GM12878 (cell line): ENCODE measurements around the gene KIF6. TPM values are rescaled to one million over a fixed set of nuclear protein-coding genes. Genes with fewer than 3 reads are reported as not detected.

Experiments used
- ATAC-seq: fragments of 200-7000 bp; cut with Tn5 transposase; 3 replicates; pipeline ENCODE4 v1.9.1; 2020; ENCODE audit warnings: mild to moderate bottlenecking, moderate library complexity
- BruUV-seq: library from RNA; stranded (reverse); fragments of 400-500 nt; replicated peaks from 2 replicates; lab custom pipeline; 2021; lab: Mats Ljungman, UMichigan
- CTCF ChIA-PET: fragments of 300-600 bp; sonication (Branson Sonifier 250); formaldehyde crosslinking; extraction: SDS; loops from one replicate; lab custom pipeline; 2021; ENCODE audit warnings: inconsistent platforms; lab: Yijun Ruan, JAX
- POLR2A ChIA-PET: fragments of 350-600 bp; formaldehyde crosslinking; extraction: SDS; loops from one replicate; lab custom pipeline; 2021; ENCODE audit warnings: inconsistent platforms; lab: Charles Lee
- RAD21 ChIA-PET: fragments of 300-600 bp; sonication (Branson Sonifier 250); formaldehyde crosslinking; loops from one replicate; lab custom pipeline; 2023; ENCODE audit warnings: antibody characterized with exemption; ENCODE audit not compliant: unreplicated experiment; lab: Charles Lee
- SMC1A ChIA-PET: fragments of 300-600 bp; sonication (Branson Sonifier 250); formaldehyde crosslinking; loops from one replicate; lab custom pipeline; 2023; ENCODE audit not compliant: unreplicated experiment, uncharacterized antibody; lab: Charles Lee
- DNase-seq: peaks from one replicate; pipeline ENCODE4 v3.0.0-alpha.2; 2011; ENCODE audit warnings: low read depth, low spot score
- FAIRE-seq: peaks from 3 replicates; lab custom pipeline; 2011; peaks lifted over from hg19 to GRCh38; lab: Jason Lieb, UNC
- H2AFZ ChIP-seq: 2 replicates; pipeline ENCODE4 v1.6.0; 2011; ENCODE audit warnings: low read depth, low read length, control low read depth; ENCODE audit not compliant: control insufficient read depth
- H3K27ac ChIP-seq: 2 replicates; pipeline ENCODE4 v1.5.1; 2011; ENCODE audit warnings: control low read depth; ENCODE audit not compliant: control insufficient read depth, insufficient read depth
- H3K27me3 ChIP-seq, 2 experiments: replicated peaks in 1 of 2; 2 replicates each; pipeline versions ENCODE4 v1.6.0 to v1.6.1; 2011; ENCODE audit warnings: low read length in 1 of 2; ENCODE audit not compliant: control insufficient read depth in 2 of 2, insufficient read depth in 2 of 2
- H3K36me3 ChIP-seq, 2 experiments: 2 replicates each; pipeline ENCODE4 v1.5.1; 2011; ENCODE audit warnings: low read length in 1 of 2; ENCODE audit not compliant: control insufficient read depth in 2 of 2, insufficient read depth in 2 of 2
- H3K4me1 ChIP-seq: 2 replicates; pipeline ENCODE4 v1.6.1; 2011; ENCODE audit warnings: mild to moderate bottlenecking, low read length, moderate library complexity, mixed read lengths; ENCODE audit not compliant: control insufficient read depth, insufficient read depth
- H3K4me2 ChIP-seq: 2 replicates; pipeline ENCODE4 v1.6.0; 2011; ENCODE audit warnings: control low read depth; ENCODE audit not compliant: control insufficient read depth, insufficient read depth
- H3K4me3 ChIP-seq: fragments of 200-600 bp; sonication (generic); 2 replicates; pipeline ENCODE4 v1.5.1; 2016
- H3K79me2 ChIP-seq: 2 replicates; pipeline ENCODE4 v1.6.0; 2011; ENCODE audit warnings: low read length; ENCODE audit not compliant: control insufficient read depth, insufficient read depth
- H3K9ac ChIP-seq: 2 replicates; pipeline ENCODE4 v1.8.0; 2011; ENCODE audit warnings: low read length, control low read depth, mixed read lengths; ENCODE audit not compliant: control insufficient read depth, insufficient read depth
- H3K9me3 ChIP-seq: replicated peaks from 3 replicates; pipeline ENCODE4 v1.5.1; 2011; ENCODE audit warnings: mild to moderate bottlenecking, low read length; ENCODE audit not compliant: control insufficient read depth, insufficient read depth
- H4K20me1 ChIP-seq: 2 replicates; pipeline ENCODE4 v1.6.0; 2011; ENCODE audit not compliant: control insufficient read depth, insufficient read depth
- CREM ChIP-seq: IDR thresholded peaks from 2 replicates; pipeline ENCODE4 v1.6.1; 2014; ENCODE audit warnings: antibody characterized with exemption, low read depth
- ELK1 ChIP-seq: IDR thresholded peaks from 2 replicates; pipeline ENCODE4 v1.6.1; 2012; ENCODE audit warnings: low read depth, low read length, improper control_type of control experiment
- JUNB ChIP-seq: IDR thresholded peaks from 2 replicates; pipeline ENCODE4 v1.6.1; 2016; ENCODE audit warnings: antibody characterized with exemption, mild to moderate bottlenecking
- NFIC ChIP-seq: IDR thresholded peaks from 2 replicates; pipeline ENCODE4 v1.6.1; 2012; ENCODE audit warnings: low read depth, mild to moderate bottlenecking, inconsistent platforms, low read length, moderate library complexity
- NR2C1 ChIP-seq: fragments of 450-650 bp; IDR thresholded peaks from 2 replicates; pipeline ENCODE4 v1.6.1; 2017; ENCODE audit warnings: antibody characterized with exemption, mild to moderate bottlenecking, moderate library complexity
- NRF1 ChIP-seq: conservative IDR thresholded peaks from 2 replicates; pipeline ENCODE4 v1.6.1; 2011; ENCODE audit warnings: mild to moderate bottlenecking, low read depth, low read length, improper control_type of control experiment
- POLR2AphosphoS2 ChIP-seq: IDR thresholded peaks from 2 replicates; pipeline ENCODE4 v1.6.1; 2011; ENCODE audit warnings: low read depth, mild to moderate bottlenecking, low read length, improper control_type of control experiment, moderate library complexity
- RCOR1 ChIP-seq: conservative IDR thresholded peaks from 2 replicates; pipeline ENCODE4 v1.6.1; 2012; ENCODE audit warnings: low read depth, low read length, improper control_type of control experiment
- SREBF1 ChIP-seq: IDR thresholded peaks from 2 replicates; pipeline ENCODE4 v1.6.1; 2012; ENCODE audit warnings: mild to moderate bottlenecking, low read length
- ZNF217 ChIP-seq: fragments of 450-650 bp; IDR thresholded peaks from 2 replicates; pipeline ENCODE4 v1.6.1; 2017; ENCODE audit warnings: antibody characterized with exemption, mild to moderate bottlenecking
- whole genome bisulfite sequencing: methylation state at CpG from one replicate; pipeline ENCODE4 v1.1.6; 2016; ENCODE audit warnings: low lambda C conversion rate; ENCODE audit not compliant: insufficient replicate concordance, insufficient coverage; ENCODE audit errors: missing lambda C conversion rate; 5-methylcytosine and 5-hydroxymethylcytosine counted together
- in situ Hi-C: fragments of 300-500 bp; cut with MboI; formaldehyde crosslinking; loops from 9 replicates; pipeline ENCODE4 v1.14.3; 2018; ENCODE audit warnings: mixed read lengths
- intact Hi-C: fragments of 100-400 bp; cut with micrococcal nuclease; formaldehyde crosslinking; loops from one replicate; pipeline ENCODE4 v1.14.2; 2022; ENCODE audit not compliant: unreplicated experiment
- polyA plus RNA-seq, 11 experiments: library from polyadenylated mRNA; depleted of rRNA in 4 of 11; unstranded in 6 of 11; stranded (reverse) in 5 of 11; fragments of >200 nt; fragmentation: Nextera tagmentation in 4 of 11; fragmentation: Illumina TruSeq in 1 of 11; extraction: Ambion mirVana in 4 of 11; extraction: Trizol in 1 of 11; gene quantifications; 1 replicate in 1 of 11; 2 replicates in 10 of 11; pipeline versions ENCODE4 v1.2.1 to v1.2.3, GENCODE V29; 2011 to 2016; ENCODE audit warnings: inconsistent platforms in 2 of 11, missing spikeins in 2 of 11, low read depth in 1 of 11
- total RNA-seq, 4 experiments: library from RNA; depleted of rRNA in 3 of 4; stranded (reverse); fragments of >200 nt in 3 of 4; fragmentation: Illumina TruSeq in 1 of 4; extraction: Trizol in 1 of 4; gene quantifications; 2 replicates each; pipeline versions ENCODE4 v1.2.1 to v1.2.3, GENCODE V29; 2013 to 2021
- TF ChIP-seq, protein P1 (sequence below): fragments of 450-650 bp; IDR thresholded peaks from 2 replicates; pipeline ENCODE4 v1.6.1; 2017; ENCODE audit warnings: low read depth, mild to moderate bottlenecking, moderate library complexity

The KIF6 gene
- total and polyA plus RNA-seq, 10 of the 15 experiments (the other 5 are each of a cell fraction or from before 2014, with no cell fraction given), result 0.09 to 1.0 (median 0.28) TPM

- Histone ChIP-seq H3K36me3 (no peaks in the 10 kb centered on the region), H4K20me1 (no peaks in the 10 kb centered on the region), H3K4me3 (no peak overlapping the region), H3K27me3 (no peaks in the 10 kb centered on the region), H3K4me1 (no peaks in the 10 kb centered on the region), H3K79me2 (no peaks in the 10 kb centered on the region), H2AFZ (no peak overlapping the region), H3K9ac (no peak overlapping the region), H3K4me2 (no peak overlapping the region), H3K9me3 (no peaks in the 10 kb centered on the region), H3K27ac (no peak overlapping the region)
- intact Hi-C loops (no loop called here), in situ Hi-C loops (no loop called here)
- DNase-seq (no peak), ATAC-seq (no peak), FAIRE-seq (no peak)
- no peak for TF ChIP-seq NFIC
- TF ChIP-seq POLR2AphosphoS2, result no peak
- TF ChIP-seq NR2C1, result no peak
- no peak for TF ChIP-seq RCOR1
- no peak for TF ChIP-seq ZNF217
- TF ChIP-seq CREM, result no peak
- ChIA-PET SMC1A (interaction anchor here (1.0 to 1.5 kb wide), 3 partner anchors 8 to 52 kb away, joined by 3 to 4 read pairs (median 3); no protein-coding TSS in a partner anchor), POLR2A (interaction anchor here (0.6 kb wide), 1 partner anchor 11 kb away, joined by 3 read pairs; no protein-coding TSS in a partner anchor), CTCF (interaction anchor here (1.2 kb wide), 1 partner anchor 8 kb away, joined by 3 read pairs; no protein-coding TSS in a partner anchor), RAD21 (no interaction called here)
- BruUV-seq, result no TSS peak
- WGBS, result 25% methylated on average over 1 of the region's 1 CpG
Measured at GRCh38 chr6:39520916-39521315, 204.3 kb downstream of the KIF6 start.

GRCh38 chr6:39520411-39520810 lies 204.8 kb downstream of the KIF6 start:
- ATAC-seq (no peak), FAIRE-seq (no peak)
- intact Hi-C loops, result no loop called here
- Histone ChIP-seq H4K20me1 (no peaks in the 10 kb centered on the region), H3K79me2 (no peaks in the 10 kb centered on the region), H3K36me3 (no peaks in the 10 kb centered on the region), H3K9ac (no peak overlapping the region)
- RAD21 ChIA-PET, result interaction anchor here (0.6 kb wide), 1 partner anchor 516 kb away, joined by 3 read pairs; no protein-coding TSS in a partner anchor
- POLR2A ChIA-PET, result interaction anchor here (0.6 kb wide), 1 partner anchor 11 kb away, joined by 3 read pairs; no protein-coding TSS in a partner anchor
- CTCF ChIA-PET, result interaction anchor here (0.6 to 1.2 kb wide), 2 partner anchors 9 to 1778 kb away, joined by 3 to 4 read pairs; no protein-coding TSS in a partner anchor
- WGBS, result 39% methylated on average over 5 of the region's 5 CpGs
- TF ChIP-seq, protein P1, sequence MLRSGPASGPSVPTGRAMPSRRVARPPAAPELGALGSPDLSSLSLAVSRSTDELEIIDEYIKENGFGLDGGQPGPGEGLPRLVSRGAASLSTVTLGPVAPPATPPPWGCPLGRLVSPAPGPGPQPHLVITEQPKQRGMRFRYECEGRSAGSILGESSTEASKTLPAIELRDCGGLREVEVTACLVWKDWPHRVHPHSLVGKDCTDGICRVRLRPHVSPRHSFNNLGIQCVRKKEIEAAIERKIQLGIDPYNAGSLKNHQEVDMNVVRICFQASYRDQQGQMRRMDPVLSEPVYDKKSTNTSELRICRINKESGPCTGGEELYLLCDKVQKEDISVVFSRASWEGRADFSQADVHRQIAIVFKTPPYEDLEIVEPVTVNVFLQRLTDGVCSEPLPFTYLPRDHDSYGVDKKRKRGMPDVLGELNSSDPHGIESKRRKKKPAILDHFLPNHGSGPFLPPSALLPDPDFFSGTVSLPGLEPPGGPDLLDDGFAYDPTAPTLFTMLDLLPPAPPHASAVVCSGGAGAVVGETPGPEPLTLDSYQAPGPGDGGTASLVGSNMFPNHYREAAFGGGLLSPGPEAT, result no peak
- TF ChIP-seq SREBF1 (no peak), ELK1 (no peak), NRF1 (no peak), JUNB (no peak)
- TF ChIP-seq, all 136 proteins: peak for 0
- Histone ChIP-seq H3K27ac (no peak overlapping the region), H3K4me3 (no peak overlapping the region), H3K4me1 (no peaks in the 10 kb centered on the region), H3K9me3 (no peaks in the 10 kb centered on the region), H3K4me2 (no peak overlapping the region), H3K27me3 (no peaks in the 10 kb centered on the region), H2AFZ (no peak overlapping the region)
- DNase-seq, result no peak
- no TSS peak for BruUV-seq
- in situ Hi-C loops, result no loop called here
- SMC1A ChIA-PET, result interaction anchor here (0.9 to 1.5 kb wide), 4 partner anchors 9 to 52 kb away, joined by 3 to 4 read pairs (median 3); no protein-coding TSS in a partner anchor
